CD4-positive, alpha-beta T cell treated with Interleukin-15 for 1 hour (primary cell): Measurements from ENCODE around the gene MACF1.

Source experiments
- DNase-seq: peaks from one replicate; pipeline ENCODE4 v3.0.0-alpha.2; 2020

Gene MACF1

DNA sequence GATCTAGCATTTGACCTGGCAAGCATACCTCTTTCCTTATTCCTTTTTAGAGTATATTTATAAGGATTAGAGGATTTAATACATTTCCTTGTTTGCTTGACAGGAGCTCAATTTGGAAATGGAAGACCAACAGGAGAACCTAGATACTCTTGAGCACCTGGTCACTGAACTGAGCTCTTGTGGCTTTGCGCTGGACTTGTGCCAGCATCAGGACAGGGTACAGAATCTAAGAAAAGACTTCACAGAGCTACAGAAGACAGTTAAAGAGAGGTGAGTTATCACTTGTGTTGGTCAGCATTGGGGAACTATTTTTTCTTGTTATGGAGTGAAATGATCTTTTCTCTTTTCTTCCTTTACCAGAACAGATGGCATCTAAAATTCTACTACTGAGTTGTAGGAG is 163.6 kb downstream of the MACF1 start:
- DNase-seq, result no peak

DNA sequence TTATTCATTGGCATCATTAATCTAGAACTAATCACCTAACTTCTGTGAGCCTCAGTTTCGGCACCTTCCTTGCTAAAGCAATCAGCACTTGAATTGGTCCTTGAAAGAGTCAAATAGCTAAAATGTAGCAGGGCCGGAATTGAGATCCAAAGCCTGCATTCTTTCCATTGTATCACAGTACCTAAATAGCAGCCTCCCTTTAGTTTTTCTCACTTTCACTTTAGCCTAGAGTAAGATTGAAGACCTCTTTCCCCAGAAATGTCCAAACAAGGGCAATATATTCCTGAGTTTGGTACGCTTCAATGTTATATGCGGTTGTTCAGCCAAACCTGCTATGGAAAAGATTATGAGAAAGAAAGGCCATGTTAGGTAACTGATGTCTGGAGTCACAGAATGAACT is 165.1 kb downstream of the MACF1 start:
- DNase-seq, result no peak

DNA sequence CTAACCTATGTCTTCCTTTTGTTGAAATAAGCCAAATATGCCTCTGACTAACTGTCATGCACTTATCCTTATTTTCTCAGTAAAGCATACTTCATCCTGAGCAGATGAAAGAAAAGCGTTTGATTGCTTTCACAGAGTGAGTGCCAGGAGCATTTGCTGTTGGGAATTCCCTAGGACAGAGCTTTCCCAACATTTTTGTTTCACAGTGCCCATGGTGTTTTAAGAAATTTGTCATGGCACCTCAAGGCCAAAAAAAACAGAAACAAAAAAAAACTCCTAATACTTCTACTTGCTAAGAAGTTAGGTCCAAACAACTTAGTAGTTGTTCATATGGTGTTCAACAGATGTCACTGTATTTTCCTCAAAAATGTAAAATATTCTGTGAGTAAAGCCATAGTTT is 166.1 kb downstream of the MACF1 start:
- no peak for DNase-seq

DNA sequence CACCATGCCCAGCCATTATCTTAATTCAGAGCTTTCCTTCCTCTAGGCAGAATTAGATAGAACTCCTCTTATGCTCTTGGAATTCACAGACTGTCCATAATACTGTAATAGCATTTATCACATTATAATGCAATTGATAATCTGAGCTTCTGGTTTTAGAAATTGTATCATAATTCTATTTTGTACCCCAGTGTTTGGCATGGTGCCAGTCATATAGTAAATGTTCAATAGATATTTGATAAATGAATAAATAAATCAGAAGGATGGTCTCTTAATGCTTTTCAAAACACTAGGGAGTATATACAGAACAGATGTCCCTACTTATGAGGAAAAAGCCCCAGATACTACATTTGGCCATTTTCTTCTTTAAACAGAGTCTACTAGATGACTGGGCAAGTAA is 167.6 kb downstream of the MACF1 start:
- no peak for DNase-seq

DNA sequence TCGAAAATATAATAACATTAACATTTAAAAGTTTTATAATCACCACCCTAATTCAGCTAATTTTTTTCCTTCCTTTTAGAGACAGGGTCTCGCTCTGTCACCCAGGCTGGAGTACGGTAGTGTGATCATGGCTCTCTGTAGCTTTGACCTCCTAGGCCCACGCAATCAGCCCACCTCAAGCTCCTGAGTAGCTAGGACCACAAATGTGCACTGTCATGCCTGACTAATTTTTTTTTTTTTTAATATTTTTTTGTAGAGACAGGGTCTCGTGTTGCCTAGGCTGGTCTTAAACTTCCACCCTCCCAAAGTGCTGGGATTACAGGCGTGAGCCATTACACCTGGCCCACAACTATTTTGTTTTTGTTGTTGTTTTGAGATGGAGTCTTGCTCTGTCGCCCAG is 172.2 kb downstream of the MACF1 start:
- no peak for DNase-seq

DNA sequence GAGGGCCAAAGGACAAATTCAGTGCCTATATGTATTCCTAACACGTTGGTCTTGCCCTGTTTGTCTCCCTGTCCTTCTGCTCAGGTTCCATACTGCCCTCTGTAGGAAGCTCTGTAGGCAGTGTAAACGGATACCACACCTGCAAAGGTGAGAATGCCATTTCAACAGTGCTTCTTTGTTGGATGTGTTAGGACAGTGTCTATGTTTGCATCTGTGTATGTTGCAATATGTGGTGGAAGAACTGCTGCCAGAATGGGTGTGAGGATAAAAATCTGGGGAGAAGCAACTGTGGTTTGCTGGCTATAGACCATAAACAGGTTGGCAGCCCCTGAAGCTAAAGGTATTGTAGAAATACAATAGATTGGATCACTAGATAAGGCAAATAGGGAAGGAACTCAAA is 173.9 kb downstream of the MACF1 start:
- no peak for DNase-seq

DNA sequence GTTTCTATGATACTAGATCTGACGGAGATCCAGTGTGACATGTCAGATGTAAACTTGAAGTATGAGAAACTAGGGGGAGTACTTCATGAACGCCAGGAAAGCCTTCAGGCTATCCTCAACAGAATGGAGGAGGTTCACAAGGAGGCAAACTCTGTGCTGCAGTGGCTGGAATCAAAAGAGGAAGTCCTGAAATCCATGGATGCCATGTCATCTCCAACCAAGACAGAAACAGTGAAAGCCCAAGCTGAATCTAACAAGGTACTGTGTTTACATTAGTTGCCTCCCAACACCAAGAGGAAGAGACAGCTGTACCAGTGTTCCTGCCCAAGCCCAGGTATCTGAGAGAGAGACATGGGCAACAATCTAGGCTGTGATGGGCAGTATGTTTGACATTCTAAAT is 174.7 kb downstream of the MACF1 start:
- DNase-seq, result no peak

DNA sequence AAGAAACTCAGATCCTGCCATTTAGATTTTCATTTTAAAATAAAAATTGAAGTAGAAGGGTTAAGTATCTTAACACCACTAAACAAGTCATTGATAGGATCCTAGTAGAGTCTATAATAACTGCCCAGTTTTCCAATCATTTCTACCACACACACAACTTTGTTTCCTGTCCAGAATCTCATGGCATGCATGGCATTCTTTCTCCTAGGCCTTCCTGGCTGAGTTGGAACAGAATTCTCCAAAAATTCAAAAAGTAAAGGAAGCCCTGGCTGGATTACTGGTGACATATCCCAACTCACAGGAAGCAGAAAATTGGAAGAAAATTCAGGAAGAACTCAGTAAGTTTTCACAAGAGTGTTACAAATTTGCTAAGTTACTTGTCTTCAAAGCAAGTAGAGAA is 175.5 kb downstream of the MACF1 start:
- DNase-seq, result no peak

DNA sequence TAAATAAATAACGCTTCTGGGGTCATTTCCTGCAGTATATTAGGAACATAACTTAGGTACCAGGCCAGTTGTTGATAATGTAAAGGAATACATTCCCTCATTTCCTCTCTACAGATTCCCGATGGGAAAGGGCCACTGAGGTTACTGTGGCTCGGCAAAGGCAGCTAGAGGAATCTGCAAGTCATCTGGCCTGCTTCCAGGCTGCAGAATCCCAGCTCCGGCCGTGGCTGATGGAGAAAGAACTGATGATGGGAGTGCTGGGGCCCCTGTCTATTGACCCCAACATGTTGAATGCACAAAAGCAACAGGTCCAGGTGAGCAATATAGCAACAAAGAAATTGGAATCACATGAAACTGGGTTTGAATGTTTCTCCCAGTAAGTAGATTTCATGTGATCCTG is 177.3 kb downstream of the MACF1 start:
- no peak for DNase-seq

DNA sequence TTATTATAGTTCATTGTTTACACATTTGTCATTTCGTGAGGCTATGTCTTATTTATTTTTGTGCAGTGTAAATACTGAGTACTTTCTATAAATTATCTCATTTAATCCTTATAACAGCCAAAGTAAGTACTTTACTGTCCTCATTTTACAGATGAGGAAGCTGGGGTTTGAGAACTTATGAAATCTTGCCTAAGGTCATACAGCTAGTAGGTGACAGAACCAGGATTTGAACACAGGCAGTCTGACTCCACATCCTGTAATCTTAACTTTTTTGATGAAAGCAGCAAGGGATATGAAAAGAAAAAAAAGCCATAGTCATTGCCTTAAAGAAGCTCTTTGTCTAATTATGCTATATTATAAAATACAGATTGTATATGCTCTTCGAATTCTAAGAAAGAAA is 179.8 kb downstream of the MACF1 start:
- DNase-seq, result no peak

DNA sequence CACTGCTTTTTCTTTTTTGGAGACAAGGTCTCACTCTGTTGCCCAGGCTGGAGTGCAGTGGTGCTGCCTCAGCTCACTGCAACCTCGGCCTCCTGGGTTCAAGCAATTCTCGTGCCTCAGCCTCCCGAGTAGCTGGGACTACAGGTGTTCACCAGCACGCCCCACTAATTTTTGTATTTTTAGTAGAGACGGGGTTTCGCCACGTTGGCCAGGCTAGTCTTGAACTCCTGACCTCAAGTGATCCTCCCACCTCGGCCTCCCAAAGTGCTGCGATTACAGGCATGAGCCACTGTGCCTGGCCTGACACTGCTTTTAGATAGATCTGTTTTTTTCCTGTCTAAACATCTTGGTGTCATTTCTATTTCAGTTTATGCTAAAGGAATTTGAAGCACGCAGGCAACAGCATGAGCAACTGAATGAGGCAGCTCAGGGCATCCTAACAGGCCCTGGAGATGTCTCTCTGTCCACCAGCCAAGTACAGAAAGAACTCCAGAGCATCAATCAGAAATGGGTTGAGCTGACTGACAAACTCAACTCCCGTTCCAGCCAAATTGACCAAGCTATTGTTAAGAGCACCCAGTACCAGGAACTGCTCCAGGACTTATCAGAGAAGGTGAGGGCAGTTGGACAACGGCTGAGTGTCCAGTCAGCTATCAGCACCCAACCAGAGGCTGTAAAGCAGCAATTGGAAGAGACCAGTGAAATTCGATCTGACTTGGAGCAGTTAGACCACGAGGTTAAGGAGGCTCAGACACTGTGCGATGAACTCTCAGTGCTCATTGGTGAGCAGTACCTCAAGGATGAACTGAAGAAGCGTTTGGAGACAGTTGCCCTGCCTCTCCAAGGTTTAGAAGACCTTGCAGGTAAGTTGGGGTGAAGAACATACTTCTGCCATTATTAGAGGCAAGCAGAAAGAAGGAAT is 180.8 kb downstream of the MACF1 start:
- DNase-seq, result no peak

DNA sequence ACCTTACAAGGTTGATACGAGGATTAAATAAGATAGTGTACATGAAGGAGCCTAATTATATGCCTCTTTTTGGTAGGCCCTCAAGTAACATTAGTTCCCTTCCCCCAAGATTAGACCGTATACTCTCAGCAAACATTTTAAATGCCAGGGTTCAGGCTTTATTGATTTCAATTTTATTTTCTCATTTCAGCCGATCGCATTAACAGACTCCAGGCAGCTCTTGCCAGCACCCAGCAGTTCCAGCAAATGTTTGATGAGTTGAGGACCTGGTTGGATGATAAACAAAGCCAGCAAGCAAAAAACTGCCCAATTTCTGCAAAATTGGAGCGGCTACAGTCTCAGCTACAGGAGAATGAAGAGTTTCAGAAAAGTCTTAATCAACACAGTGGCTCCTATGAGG is 182.5 kb downstream of the MACF1 start:
- no peak for DNase-seq

DNA sequence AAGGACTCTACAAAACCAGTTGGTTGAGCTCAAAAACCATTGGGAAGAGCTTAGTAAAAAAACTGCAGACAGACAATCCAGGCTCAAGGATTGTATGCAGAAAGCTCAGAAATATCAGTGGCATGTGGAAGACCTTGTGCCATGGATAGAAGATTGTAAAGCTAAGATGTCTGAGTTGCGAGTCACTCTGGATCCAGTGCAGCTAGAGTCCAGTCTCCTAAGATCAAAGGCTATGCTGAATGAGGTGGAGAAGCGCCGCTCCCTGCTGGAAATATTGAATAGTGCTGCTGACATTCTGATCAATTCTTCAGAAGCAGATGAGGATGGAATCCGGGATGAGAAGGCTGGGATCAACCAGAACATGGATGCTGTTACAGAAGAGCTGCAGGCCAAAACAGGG is 183.0 kb downstream of the MACF1 start:
- no peak for DNase-seq

DNA sequence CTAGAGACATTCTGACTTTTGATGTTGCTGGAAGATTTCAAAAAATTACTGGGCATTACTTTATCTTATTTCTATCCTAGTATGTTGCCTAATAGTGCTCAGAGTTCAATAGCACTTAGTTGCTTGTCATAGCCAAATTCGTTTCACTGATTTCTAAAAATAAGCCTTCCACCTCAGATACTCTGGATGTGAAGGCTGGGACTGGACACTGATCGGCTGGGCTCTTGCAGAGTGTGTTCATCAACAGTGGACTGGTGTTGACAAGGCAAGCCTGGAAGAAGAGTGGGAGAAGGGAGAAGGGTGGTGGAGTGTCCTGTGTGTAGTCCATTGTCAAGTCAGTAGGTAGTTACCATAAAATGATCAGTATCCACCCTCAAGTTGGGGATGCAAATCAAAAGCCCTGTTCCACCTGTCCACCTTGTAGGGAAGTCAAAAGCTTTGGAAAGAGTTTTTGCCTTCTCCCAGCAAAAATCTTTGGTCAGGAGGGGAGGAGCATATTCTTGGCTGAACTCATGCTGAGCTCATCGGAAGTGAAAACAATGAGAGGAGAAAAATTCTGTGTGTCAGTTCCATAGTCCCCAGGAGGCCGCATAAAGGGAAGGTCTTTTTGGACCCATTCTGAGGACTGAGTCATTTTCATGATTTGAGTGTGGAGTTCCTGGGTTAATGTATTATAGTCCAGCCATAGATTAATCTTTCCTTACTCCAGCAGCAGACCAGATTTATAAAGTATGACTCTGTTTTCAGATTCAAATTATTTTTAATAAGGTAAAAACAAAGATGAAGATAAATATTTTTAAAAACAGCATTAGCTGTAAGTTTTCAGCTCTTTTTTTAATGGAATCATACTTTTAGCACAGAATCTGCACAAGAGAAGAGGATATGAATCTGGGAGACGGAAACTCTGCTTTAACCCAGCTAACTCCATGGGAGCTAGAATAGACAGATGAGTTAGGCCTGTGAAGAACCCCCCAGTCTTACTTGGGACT is 187.5 kb downstream of the MACF1 start:
- DNase-seq, result no peak

DNA sequence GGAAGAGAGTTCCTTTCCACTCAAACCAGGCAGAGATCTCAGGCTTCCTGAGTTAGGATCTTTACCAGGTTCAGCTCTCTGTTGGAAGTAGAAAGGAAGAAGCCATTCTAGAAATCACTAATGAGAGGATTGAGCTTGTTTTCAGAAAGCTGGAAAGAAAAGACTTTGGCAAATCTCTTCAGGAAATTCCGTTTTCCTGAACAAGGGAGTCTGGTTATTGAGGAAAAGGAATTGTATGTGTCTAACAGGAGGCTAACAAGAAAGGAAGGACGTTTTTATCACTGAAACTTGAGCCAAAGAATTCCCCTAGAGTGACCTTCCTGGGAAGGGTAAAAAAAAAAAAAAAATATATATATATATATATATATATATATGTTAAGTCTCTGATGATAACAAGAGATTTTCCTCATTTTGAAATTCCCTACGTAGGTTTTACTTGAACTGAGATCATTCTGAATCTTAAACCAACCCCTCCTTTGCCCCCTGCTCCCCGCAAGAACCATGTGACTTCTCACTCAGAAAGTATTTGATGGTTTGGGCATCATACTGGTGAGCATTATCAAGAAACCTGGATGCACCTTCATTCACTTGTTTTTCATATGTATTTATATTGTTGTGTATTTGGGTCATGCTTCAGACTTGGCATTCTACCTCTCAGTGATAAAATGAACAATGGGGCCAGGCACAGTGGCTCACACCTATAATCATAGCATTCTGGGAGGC is 188.5 kb downstream of the MACF1 start:
- no peak for DNase-seq

DNA sequence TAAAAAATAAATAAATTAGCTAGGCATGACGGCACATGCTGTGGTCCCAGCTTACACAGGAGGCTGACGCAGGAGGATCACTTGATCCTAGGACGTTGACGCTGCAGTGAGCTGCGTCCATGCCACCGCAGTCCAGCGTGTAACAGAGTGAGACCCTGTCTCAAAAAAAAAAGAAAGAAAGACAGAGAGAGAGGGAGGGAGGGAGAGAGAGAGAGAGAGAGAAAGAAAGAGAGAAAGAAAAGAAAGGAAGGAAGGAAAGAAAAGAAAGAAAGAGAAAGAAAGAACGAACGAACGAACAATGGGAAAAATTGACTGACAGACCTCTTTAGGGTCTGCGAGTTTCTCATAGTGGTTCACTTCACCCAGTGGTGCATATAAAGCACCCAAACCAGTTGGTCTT is 189.2 kb downstream of the MACF1 start:
- DNase-seq, result no peak

DNA sequence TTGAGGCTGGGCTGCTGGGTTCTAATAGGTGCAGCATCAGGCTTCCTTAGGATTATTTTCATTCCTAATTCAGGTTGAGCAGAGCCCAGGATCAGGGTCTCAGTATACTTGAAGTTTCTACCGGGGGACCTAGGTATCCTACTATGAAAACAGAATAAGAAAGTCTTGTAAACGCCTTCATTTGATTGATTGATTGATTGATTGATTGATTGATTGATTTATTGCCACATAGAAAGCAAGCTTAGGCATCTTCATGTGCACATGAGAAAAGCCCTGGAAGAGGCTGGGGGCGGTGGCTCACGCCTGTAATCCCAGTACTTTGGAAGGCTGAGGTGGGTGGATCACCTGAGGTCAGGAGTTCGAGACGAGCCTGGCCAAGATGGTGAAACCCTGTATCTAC is 189.6 kb downstream of the MACF1 start:
- DNase-seq, result no peak

DNA sequence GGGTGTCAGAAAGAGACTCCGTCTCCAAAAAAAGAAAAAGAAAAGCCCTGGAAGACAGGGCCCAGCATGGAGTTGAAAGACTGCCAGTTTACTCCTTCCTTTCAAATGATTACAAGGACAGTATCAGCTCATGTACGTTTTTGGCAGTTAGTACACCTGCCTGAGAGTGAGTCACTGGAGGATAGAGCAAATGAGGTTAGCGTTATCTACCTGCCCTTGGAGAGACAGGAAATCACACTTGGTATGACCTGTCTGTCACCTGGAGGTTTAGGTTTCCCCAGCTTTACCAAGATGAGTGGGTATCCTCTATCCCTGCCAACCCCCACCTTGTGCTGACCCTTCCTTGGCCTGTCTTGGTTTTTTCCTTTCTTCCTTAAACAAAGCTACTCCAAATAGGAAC is 190.1 kb downstream of the MACF1 start:
- DNase-seq, result no peak

DNA sequence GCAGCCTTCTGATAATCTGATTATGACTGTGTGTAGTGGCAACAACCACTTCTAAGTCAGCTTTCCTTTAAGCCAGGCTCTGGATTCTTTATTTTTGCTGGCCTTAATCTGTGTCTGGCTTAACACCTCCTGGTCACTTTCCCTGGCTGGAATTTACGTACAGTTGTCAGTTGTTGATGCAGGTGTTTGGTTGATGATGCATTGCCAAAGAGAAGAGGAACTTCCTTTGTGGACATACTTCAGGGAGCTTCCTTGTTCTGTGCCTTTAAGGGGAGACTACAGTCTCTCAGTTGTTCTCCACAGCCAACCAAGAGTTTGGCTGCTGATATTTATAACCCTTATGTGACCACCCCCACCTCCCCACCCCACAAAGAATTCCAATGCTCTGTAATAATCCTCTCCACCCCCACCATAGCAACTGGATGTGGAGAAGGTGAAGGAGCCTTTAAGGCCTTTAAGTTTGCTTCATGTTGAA is 190.9 kb downstream of the MACF1 start:
- no peak for DNase-seq

DNA sequence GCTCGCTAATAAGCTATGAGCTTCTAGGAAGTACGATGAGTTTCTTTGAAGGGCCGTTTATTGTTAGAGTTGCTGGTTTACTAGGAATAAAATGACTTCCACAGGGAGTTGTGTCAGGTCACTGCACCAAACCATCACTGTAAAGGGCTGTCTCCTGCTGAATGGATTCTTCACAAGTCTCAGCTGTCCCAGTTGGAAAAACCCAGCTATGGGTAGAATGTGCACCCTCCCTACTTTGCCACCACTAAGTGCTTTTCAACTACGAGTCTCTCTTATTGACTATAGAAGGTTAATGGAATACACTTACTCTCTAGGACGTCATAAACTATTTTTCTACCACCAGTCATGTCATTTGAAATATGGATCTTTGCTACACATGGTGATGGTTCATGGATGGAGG is 192.2 kb downstream of the MACF1 start:
- no peak for DNase-seq

DNA sequence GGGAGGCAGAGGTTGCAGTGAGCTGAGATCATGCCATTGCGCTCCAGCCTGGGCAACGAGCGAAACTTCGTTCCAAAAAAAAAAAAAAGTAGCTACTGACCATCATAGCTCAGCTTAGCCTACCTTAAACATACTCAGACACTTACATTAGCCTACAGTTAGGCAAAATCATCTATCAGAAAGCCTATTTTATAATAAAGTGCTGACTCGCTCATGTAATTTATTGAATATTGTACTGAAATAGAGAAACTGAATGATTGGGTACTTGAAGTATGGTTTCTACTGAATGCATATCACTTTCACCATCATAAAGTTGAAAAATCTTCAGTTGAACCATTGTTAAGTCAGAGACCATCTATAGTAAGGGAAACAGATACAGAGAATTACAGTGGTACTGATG is 193.0 kb downstream of the MACF1 start:
- no peak for DNase-seq

DNA sequence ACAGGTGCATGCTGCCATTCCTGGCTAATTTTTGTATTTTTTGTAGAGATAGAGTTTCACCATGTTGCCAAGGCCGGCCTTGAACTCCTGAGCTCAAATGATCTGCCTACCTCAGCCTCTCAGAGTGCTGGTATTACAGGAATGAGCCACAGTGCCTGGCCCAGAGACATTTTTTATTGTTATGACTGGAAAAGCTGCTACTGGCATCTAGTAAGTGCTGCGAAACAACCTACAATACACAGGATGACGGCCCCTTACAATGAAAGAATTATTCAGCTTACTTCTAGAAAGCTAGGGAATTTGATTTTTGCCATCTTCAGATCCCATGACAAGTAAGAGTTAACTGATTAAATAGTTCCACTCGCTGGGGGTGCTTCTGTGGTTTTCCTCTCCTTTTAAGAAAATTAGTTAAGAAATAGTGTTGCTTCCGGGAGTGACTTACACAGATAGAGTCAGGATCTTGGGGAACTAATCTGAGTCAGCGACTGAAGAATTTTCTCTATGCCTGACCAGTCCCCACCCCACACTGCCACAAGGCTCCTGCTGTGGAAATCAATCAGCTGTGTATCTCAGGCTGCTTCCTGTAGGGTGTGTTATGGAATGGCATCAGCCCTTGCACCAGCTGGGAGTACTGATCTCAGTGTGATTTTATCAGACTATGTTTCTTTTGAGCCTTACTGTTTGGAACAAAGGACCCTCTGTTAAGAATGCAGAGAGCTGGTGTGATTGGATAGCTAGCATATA is 194.0 kb downstream of the MACF1 start:
- peak; percentile 27 for DNase-seq
